ENCODE data around the gene DUSP22. TPM values are rescaled to one million over a fixed set of nuclear protein-coding genes. Genes with fewer than 3 reads are reported as not detected.

Gene DUSP22
- total RNA-seq, 6 donors from 2014 or later: 49.9 to 108 (median 63.8) TPM

DNA sequence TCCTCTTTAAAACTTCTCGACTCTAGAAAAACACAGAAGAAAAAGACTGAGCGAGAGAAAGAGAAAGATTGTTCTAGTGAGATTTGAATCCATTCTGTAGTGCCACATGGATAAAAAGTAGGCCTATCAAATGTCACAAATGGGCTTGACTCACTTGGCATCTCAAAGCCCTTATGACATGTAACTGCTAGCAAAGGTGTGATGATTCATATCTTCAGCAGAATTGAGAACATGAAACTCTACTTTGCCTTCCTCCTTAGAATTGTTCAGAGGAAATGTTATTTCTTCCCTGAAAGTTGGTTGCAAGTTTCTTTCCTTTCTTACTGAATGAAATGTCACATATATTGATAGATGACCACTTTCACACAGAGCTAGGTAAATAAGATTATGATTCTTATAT is 40.4 kb upstream of the DUSP22 start:
- Histone ChIP-seq H3K36me3 (no peaks in the 10 kb centered on the region), H3K4me3 (no peak overlapping the region), H3K9me3 (no peaks in the 10 kb centered on the region), H3K4me1 (peaks cover 0 to 5% (median 0%) of the 10 kb centered on the region in 4 donors), H3K27ac (no peak overlapping the region), H3K27me3 (no peaks in the 10 kb centered on the region)
- DNase-seq: no peak
- TF ChIP-seq, protein P1, sequence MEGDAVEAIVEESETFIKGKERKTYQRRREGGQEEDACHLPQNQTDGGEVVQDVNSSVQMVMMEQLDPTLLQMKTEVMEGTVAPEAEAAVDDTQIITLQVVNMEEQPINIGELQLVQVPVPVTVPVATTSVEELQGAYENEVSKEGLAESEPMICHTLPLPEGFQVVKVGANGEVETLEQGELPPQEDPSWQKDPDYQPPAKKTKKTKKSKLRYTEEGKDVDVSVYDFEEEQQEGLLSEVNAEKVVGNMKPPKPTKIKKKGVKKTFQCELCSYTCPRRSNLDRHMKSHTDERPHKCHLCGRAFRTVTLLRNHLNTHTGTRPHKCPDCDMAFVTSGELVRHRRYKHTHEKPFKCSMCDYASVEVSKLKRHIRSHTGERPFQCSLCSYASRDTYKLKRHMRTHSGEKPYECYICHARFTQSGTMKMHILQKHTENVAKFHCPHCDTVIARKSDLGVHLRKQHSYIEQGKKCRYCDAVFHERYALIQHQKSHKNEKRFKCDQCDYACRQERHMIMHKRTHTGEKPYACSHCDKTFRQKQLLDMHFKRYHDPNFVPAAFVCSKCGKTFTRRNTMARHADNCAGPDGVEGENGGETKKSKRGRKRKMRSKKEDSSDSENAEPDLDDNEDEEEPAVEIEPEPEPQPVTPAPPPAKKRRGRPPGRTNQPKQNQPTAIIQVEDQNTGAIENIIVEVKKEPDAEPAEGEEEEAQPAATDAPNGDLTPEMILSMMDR (IDR thresholded peaks at IDR 0.05): no peak
- TF ChIP-seq EP300 (IDR thresholded peaks at IDR 0.05): no peak
- no peak for TF ChIP-seq POLR2A (IDR thresholded peaks at IDR 0.05)
- TF ChIP-seq POLR2AphosphoS5 (IDR thresholded peaks at IDR 0.05): no peak
- WGBS, 2 donors: 88 to 89% methylated on average over 2 of the region's 2 CpGs
- ATAC-seq (ENCODE audit: low FRiP score in 2 of 2): no peak

DNA sequence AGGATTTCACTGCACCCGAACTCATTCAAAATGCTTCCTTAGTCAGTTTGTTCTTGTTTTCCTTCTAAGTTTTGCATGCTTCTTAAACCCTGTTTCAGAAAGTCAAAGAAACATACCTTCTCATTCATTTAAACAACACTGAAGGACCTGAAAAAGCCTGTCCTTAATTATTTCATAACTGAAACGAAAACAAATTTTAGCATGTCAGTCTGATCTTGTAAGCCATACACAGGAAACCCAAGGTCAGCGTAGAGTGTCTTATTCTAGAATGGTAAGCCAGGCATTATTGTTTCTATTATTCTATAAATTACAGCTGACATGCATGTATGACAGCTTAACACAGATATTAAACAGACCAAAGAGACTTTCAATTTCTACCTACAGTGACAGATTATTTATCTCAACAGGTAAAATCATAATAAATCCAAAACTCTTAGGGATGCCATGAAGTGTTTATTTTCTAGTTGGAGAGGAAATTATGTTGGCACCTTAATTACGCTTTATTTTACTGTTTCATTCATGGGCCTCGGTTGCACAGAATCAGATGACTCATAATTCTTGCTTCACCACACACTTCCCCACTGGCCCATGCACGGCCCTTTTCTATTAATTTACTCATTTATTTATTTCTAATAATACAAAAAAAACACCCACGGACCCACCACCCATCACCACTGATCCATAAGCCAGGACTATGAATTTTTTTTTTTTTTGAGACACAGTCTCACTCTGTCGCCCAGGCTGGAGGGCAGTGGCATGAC is 39.3 kb upstream of the DUSP22 start:
- 42 to 55% methylated on average over 8 of the region's 8 CpGs for WGBS, 2 donors
- H3K27ac ChIP-seq: no peak overlapping the region

DNA sequence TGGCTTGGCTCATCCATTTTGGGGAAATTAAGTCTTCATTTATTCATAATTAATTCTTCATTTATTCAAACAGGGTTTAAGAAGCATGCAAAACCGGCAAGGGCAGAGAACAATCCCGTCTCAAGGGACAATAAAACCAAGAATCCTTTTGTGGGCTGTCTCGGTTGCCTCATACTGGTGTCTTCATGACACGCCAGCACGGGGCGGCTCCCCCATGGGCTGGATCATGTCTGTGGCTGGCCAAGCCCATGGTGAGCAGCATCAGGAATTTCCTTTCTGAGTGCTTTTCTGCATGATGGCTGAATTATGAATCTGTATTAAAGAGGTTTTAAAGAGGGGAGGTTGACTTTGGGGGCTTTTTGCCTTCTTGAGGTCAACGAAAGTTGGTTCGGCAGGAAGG is 38.3 kb upstream of the DUSP22 start:
- Histone ChIP-seq H3K4me1 (peaks cover 0 to 5% (median 0%) of the 10 kb centered on the region in 4 donors), H3K36me3 (no peaks in the 10 kb centered on the region), H3K27ac (no peak overlapping the region), H3K4me3 (no peak overlapping the region), H3K9me3 (no peaks in the 10 kb centered on the region), H3K27me3 (no peaks in the 10 kb centered on the region)
- DNase-seq (peak in 1 of 2 donors; percentile 38), ATAC-seq (ENCODE audit: low FRiP score in 2 of 2) (peak in 1 of 2 donors; percentile 88)
- 82 to 95% methylated on average over 8 of the region's 8 CpGs for WGBS, 2 donors
- TF ChIP-seq, protein P1 (IDR thresholded peaks at IDR 0.05): no peak
- TF ChIP-seq POLR2A (IDR thresholded peaks at IDR 0.05): no peak

More for the DNA sequence above, 39.3 kb upstream of the DUSP22 start:
- no peaks in the 10 kb centered on the region for H3K27me3 ChIP-seq
- DNase-seq: no peak
- H3K36me3 ChIP-seq: no peaks in the 10 kb centered on the region
- peaks cover 0 to 5% (median 0%) of the 10 kb centered on the region in 4 donors for H3K4me1 ChIP-seq
- peak in 1 of 2 donors; percentile 74 for ATAC-seq (ENCODE audit: low FRiP score in 2 of 2)
- H3K9me3 ChIP-seq: no peaks in the 10 kb centered on the region
- TF ChIP-seq EP300 (IDR thresholded peaks at IDR 0.05): no peak
- no peak for TF ChIP-seq POLR2AphosphoS5 (IDR thresholded peaks at IDR 0.05)
- no peak for TF ChIP-seq POLR2A (IDR thresholded peaks at IDR 0.05)
- TF ChIP-seq, protein P1 (IDR thresholded peaks at IDR 0.05): no peak
- H3K4me3 ChIP-seq: no peak overlapping the region

DNA sequence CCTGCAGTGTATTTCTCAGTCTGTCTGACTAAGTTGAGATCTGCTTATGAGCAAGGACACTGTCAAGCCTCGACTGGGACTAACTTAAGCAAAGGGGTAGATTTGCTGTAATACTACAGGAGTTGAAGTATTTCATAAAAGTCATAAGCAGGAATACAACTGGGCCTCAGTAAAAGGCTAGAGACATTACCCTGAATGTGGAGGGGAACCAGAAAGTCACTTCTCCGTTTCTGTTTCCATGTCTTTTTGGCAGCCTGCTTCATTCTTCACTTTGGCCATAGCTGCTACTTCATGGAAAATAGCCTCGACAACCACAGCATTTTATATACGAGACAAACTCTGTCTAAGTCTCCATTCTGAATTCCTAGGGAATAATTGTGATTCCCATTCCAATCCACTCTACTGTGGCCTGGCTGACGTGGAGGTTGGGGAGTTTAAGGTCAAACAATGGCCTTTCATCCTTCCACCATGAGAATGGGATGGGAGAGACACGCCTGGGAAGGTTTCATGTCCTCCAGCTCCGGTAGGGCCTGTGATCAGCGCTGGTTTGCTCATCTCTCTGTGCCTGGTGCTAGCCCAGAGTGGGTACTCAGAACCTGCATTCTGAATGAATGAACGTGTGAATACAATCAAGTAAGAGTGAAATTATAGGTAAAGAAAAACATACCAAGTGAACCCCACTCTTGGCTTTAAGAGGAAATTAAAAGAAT is 37.1 kb upstream of the DUSP22 start:
- peak overlapping the region in 1 of 4 donors; percentile 19 for H3K27ac ChIP-seq
- DNase-seq: no peak
- no peaks in the 10 kb centered on the region for H3K36me3 ChIP-seq
- H3K27me3 ChIP-seq: no peaks in the 10 kb centered on the region
- no peak for TF ChIP-seq EP300 (IDR thresholded peaks at IDR 0.05)
- no peak for TF ChIP-seq POLR2A (IDR thresholded peaks at IDR 0.05)
- 77 to 86% methylated on average over 9 of the region's 9 CpGs for WGBS, 2 donors
- no peaks in the 10 kb centered on the region for H3K9me3 ChIP-seq
- peaks cover 0 to 5% (median 0%) of the 10 kb centered on the region in 4 donors for H3K4me1 ChIP-seq
- no peak for ATAC-seq (ENCODE audit: low FRiP score in 2 of 2)
- no peak overlapping the region for H3K4me3 ChIP-seq

DNA sequence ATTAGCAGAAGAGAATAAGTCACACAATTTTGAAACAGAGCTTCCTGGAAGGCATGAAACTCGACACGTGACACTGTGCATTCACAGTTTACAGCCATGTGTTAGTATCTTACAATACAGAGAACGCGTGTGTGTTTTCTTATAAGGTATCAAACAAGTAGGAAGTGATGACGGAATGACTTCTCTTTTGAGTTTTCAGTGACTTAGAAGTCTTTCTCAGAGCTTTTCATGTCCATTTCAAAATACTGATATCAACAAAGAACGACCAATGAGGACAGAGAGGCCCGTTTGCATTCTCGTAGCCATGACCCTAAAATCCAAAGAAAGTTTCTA is 36.6 kb upstream of the DUSP22 start:
- 84% methylated on average over 8 of the region's 8 CpGs for WGBS, 2 donors
- peaks cover 0 to 5% (median 0%) of the 10 kb centered on the region in 4 donors for H3K4me1 ChIP-seq
- ATAC-seq (ENCODE audit: low FRiP score in 2 of 2) (peak in 1 of 2 donors; percentile 21), DNase-seq (no peak)
- H3K36me3 ChIP-seq: no peaks in the 10 kb centered on the region
- H3K4me3 ChIP-seq: no peak overlapping the region
- no peak overlapping the region for H3K27ac ChIP-seq
- no peak for TF ChIP-seq POLR2AphosphoS5 (IDR thresholded peaks at IDR 0.05)
- TF ChIP-seq POLR2A (IDR thresholded peaks at IDR 0.05): no peak
- no peak for TF ChIP-seq EP300 (IDR thresholded peaks at IDR 0.05)
- TF ChIP-seq, protein P1 (IDR thresholded peaks at IDR 0.05): no peak
- H3K9me3 ChIP-seq: no peaks in the 10 kb centered on the region
- H3K27me3 ChIP-seq: no peaks in the 10 kb centered on the region

All from upper lobe of left lung (tissue), 6 donors.